OCI-LY3 (cell line): Measurements from ENCODE around the gene KLHL6.

ENCODE experiments used
- H2AFZ ChIP-seq: fragments of 200-600, 300-600 bp; shearing (Covaris generic); 2 replicates; pipeline ENCODE4 v1.6.0; 2014; ENCODE audit warnings: antibody characterized with exemption, low read depth, low read length
- H3K27ac ChIP-seq: fragments of 200-600, 300-600 bp; sonication (generic); 2 replicates; pipeline ENCODE4 v1.5.1; 2014; ENCODE audit warnings: mild to moderate bottlenecking, low read length, moderate library complexity, mixed read lengths
- H3K27me3 ChIP-seq: fragments of 200-600, 300-600 bp; sonication (generic); 2 replicates; pipeline ENCODE4 v1.6.1; 2014; ENCODE audit warnings: low read depth, low read length, mixed read lengths
- H3K36me3 ChIP-seq: fragments of 200-600, 300-600 bp; sonication (generic); replicated peaks from 2 replicates; pipeline ENCODE3; 2014; ENCODE audit warnings: low read depth, low read length, mixed read lengths
- H3K4me1 ChIP-seq: fragments of 300-600, 200-600 bp; sonication (generic); 2 replicates; pipeline ENCODE4 v1.6.1; 2014; ENCODE audit warnings: low read length, mixed read lengths
- H3K4me2 ChIP-seq: fragments of 200-600, 300-600 bp; sonication (generic); 2 replicates; pipeline ENCODE4 v1.6.1; 2014; ENCODE audit warnings: low read length, mixed read lengths
- H3K4me3 ChIP-seq: fragments of 300-600, 200-600 bp; sonication (generic); 2 replicates; pipeline ENCODE4 v1.5.1; 2014; ENCODE audit warnings: antibody characterized with exemption, mild to moderate bottlenecking, low read length, moderate library complexity
- H3K79me2 ChIP-seq: fragments of 300-600, 200-600 bp; shearing (Covaris generic); 2 replicates; pipeline ENCODE4 v1.6.1; 2014; ENCODE audit warnings: mild to moderate bottlenecking, low read length, mixed read lengths
- H3K9ac ChIP-seq: fragments of 300-600, 200-600 bp; shearing (Covaris generic); 2 replicates; pipeline ENCODE4 v1.6.0; 2014; ENCODE audit warnings: mild to moderate bottlenecking, low read length, moderate library complexity
- H3K9me3 ChIP-seq: fragments of 200-600, 300-600 bp; shearing (Covaris generic); 2 replicates; pipeline ENCODE4 v1.6.1; 2014; ENCODE audit warnings: low read length, mixed read lengths; ENCODE audit not compliant: insufficient read depth
- H4K20me1 ChIP-seq: fragments of 200-600, 300-600 bp; sonication (generic); 2 replicates; pipeline ENCODE4 v1.6.1; 2016; ENCODE audit warnings: low read length, mixed read lengths; ENCODE audit not compliant: insufficient read depth
- CTCF ChIP-seq: fragments of 200-600, 300-600 bp; sonication (generic); IDR thresholded peaks from 2 replicates; pipeline ENCODE4 v1.5.1; 2014; ENCODE audit warnings: antibody characterized with exemption, low read length, low read depth
- EZH2phosphoT487 ChIP-seq: fragments of 200-600 bp; shearing (Covaris generic); IDR thresholded peaks from 2 replicates; pipeline ENCODE4 v1.6.1; 2018; ENCODE audit warnings: antibody characterized with exemption, mixed run types, low read depth

KLHL6 gene

GRCh38 chr3:183508821-183509220, 46.7 kb downstream of the KLHL6 start:
- H3K4me2 ChIP-seq, result no peak overlapping the region

GRCh38 chr3:183507551-183507950, 48.0 kb downstream of the KLHL6 start:
- peaks cover 25% of the 10 kb centered on the region for H3K4me1 ChIP-seq
- no peaks in the 10 kb centered on the region for H3K27me3 ChIP-seq
- H3K4me2 ChIP-seq, result no peak overlapping the region
- H3K36me3 ChIP-seq, result peaks cover 57% of the 10 kb centered on the region
- TF ChIP-seq CTCF (no peak), EZH2phosphoT487 (no peak)
- H4K20me1 ChIP-seq, result peaks cover 75% of the 10 kb centered on the region
- H3K9me3 ChIP-seq, result peaks cover 4% of the 10 kb centered on the region; the same call in 1 of the 2 replicates
- H3K79me2 ChIP-seq, result peaks cover 36% of the 10 kb centered on the region
- no peak overlapping the region for H3K9ac ChIP-seq
- H3K27ac ChIP-seq, result no peak overlapping the region
- no peak overlapping the region for H3K4me3 ChIP-seq
- no peak overlapping the region for H2AFZ ChIP-seq

More at GRCh38 chr3:183508821-183509220, 46.7 kb downstream of the KLHL6 start:
- Histone ChIP-seq H3K36me3 (peaks cover 54% of the 10 kb centered on the region), H2AFZ (no peak overlapping the region), H3K27ac (no peak overlapping the region), H3K27me3 (no peaks in the 10 kb centered on the region), H3K4me3 (no peak overlapping the region), H4K20me1 (peaks cover 75% of the 10 kb centered on the region), H3K79me2 (peaks cover 41% of the 10 kb centered on the region), H3K9ac (no peak overlapping the region), H3K4me1 (peaks cover 28% of the 10 kb centered on the region), H3K9me3 (peaks cover 4% of the 10 kb centered on the region; the same call in 1 of the 2 replicates)
- no peak for TF ChIP-seq CTCF
- TF ChIP-seq EZH2phosphoT487, result no peak

GRCh38 chr3:183506674-183507320, 48.7 kb downstream of the KLHL6 start:
- H3K4me1 ChIP-seq, result peaks cover 19% of the 10 kb centered on the region
- H3K27me3 ChIP-seq, result no peaks in the 10 kb centered on the region
- H3K9ac ChIP-seq, result no peak overlapping the region
- no peak overlapping the region for H2AFZ ChIP-seq
- no peak overlapping the region for H3K4me3 ChIP-seq
- no peak overlapping the region for H3K27ac ChIP-seq
- H4K20me1 ChIP-seq, result peaks cover 75% of the 10 kb centered on the region
- peaks cover under 1% of the 10 kb centered on the region; the same call in 1 of the 2 replicates for H3K9me3 ChIP-seq
- peaks cover 34% of the 10 kb centered on the region for H3K79me2 ChIP-seq
- H3K36me3 ChIP-seq, result peaks cover 62% of the 10 kb centered on the region
- no peak overlapping the region for H3K4me2 ChIP-seq
- no peak for TF ChIP-seq EZH2phosphoT487
- TF ChIP-seq CTCF, result no peak

- no peak overlapping the region for H3K4me2 ChIP-seq
- no peaks in the 10 kb centered on the region for H3K9me3 ChIP-seq
- H3K27me3 ChIP-seq, result no peaks in the 10 kb centered on the region
- no peak overlapping the region for H3K9ac ChIP-seq
- TF ChIP-seq CTCF, result no peak
- TF ChIP-seq EZH2phosphoT487, result no peak
- peaks cover 85% of the 10 kb centered on the region for H4K20me1 ChIP-seq
- peaks cover 9% of the 10 kb centered on the region; the same call in 1 of the 2 replicates for H3K4me1 ChIP-seq
- H3K36me3 ChIP-seq, result peaks cover 80% of the 10 kb centered on the region
- H2AFZ ChIP-seq, result no peak overlapping the region
- no peak overlapping the region for H3K27ac ChIP-seq
- no peak overlapping the region for H3K4me3 ChIP-seq
- peaks cover 22% of the 10 kb centered on the region for H3K79me2 ChIP-seq
Observed at GRCh38 chr3:183504597-183504996, 50.9 kb downstream of the KLHL6 start.
